BJ (cell line): Measurements from ENCODE around the gene CFAP69. TPM values are rescaled to one million over a fixed set of nuclear protein-coding genes. Genes with fewer than 3 reads are reported as not detected.
"Not testable (repeated sequence)": the region's sequence is repeated elsewhere in the genome, so short reads cannot be mapped to it uniquely, and the experiment has no call there.

Experiments
- CTCF ChIA-PET: fragments of 350-600 bp; formaldehyde crosslinking; extraction: SDS; loops from one replicate; lab custom pipeline; 2021; ENCODE audit warnings: antibody characterized with exemption, inconsistent platforms; lab: Yijun Ruan, JAX
- POLR2A ChIA-PET: fragments of 300-600 bp; sonication (Branson Sonifier 250); formaldehyde crosslinking; extraction: SDS; loops from one replicate; lab custom pipeline; 2021; ENCODE audit warnings: antibody characterized with exemption; lab: Charles Lee
- DNase-seq: peaks from one replicate; pipeline ENCODE4 v3.0.0-alpha.2; 2011; ENCODE audit warnings: low read depth
- H3K27me3 ChIP-seq: 2 replicates; pipeline ENCODE4 v1.6.0; 2011; ENCODE audit warnings: low read length; ENCODE audit not compliant: control insufficient read depth, insufficient read depth
- H3K36me3 ChIP-seq: 2 replicates; pipeline ENCODE4 v1.5.1; 2011; ENCODE audit warnings: low read length; ENCODE audit not compliant: control insufficient read depth, insufficient read depth
- H3K4me3 ChIP-seq: 2 replicates; pipeline ENCODE4 v1.5.1; 2011; ENCODE audit warnings: low read depth, mild to moderate bottlenecking, control low read depth, low read length
- CTCF ChIP-seq: IDR thresholded peaks from 2 replicates; pipeline ENCODE4 v1.5.1; 2011; ENCODE audit warnings: low read depth, mild to moderate bottlenecking, control low read depth, inconsistent platforms, low read length, moderate library complexity; ENCODE audit not compliant: insufficient read depth
- polyA plus RNA-seq: library from polyadenylated mRNA; depleted of rRNA; stranded (reverse); fragments of >200 nt; gene quantifications from 2 replicates; pipeline ENCODE4 v1.2.3, GENCODE V29; 2011

The CFAP69 gene
- polyA plus RNA-seq, 1 experiment = 0.90 TPM

GRCh38 chr7:90244565-90244908 lies 437 bp upstream of the CFAP69 start:
- Histone ChIP-seq H3K36me3 (no peaks in the 10 kb centered on the region), H3K4me3 (peak overlapping the region; percentile 64), H3K27me3 (no peaks in the 10 kb centered on the region)
- no peak for DNase-seq
- TF ChIP-seq CTCF = no peak
- CTCF ChIA-PET = interaction anchor here (0.9 to 1.2 kb wide), 2 partner anchors 16 to 90 kb away, joined by 3 to 6 read pairs; partner anchors contain the start of gene STEAP1
- POLR2A ChIA-PET = interaction anchor here (0.6 kb wide), 1 partner anchor 10 kb away, joined by 3 read pairs; no protein-coding TSS in a partner anchor

- Histone ChIP-seq H3K4me3 (peak overlapping the region; percentile 64), H3K36me3 (no peaks in the 10 kb centered on the region), H3K27me3 (no peaks in the 10 kb centered on the region)
- TF ChIP-seq CTCF = no peak
- ChIA-PET CTCF (interaction anchor here (1.2 to 2.4 kb wide), 4 partner anchors 14 to 92 kb away, joined by 4 to 8 read pairs (median 4); partner anchors contain the start of genes STEAP1 and STEAP2), POLR2A (no interaction called here)
- no peak for DNase-seq
These were observed 1.2 kb downstream of the CFAP69 start for GRCh38 chr7:90246171-90246570.

DNA sequence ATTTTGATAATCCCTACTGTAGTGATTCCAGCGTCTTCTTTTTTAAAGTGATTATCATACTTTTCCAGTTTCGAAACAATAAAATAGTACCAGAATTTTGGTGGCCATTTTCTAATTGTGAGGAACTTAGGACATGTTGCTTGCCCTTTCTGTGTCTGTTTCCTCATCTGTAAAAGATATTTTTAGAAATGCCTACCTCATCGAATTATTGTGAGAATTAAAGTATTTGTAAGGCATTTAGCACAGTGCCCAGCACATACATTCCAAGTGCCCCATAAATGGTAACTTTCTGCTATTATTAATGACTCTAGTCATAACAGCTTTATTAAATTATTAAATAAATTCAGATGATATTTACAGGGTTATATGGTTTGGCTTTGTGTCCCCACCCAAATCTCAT lies 3.7 kb downstream of the CFAP69 start:
- CTCF ChIA-PET = no interaction called here

DNA sequence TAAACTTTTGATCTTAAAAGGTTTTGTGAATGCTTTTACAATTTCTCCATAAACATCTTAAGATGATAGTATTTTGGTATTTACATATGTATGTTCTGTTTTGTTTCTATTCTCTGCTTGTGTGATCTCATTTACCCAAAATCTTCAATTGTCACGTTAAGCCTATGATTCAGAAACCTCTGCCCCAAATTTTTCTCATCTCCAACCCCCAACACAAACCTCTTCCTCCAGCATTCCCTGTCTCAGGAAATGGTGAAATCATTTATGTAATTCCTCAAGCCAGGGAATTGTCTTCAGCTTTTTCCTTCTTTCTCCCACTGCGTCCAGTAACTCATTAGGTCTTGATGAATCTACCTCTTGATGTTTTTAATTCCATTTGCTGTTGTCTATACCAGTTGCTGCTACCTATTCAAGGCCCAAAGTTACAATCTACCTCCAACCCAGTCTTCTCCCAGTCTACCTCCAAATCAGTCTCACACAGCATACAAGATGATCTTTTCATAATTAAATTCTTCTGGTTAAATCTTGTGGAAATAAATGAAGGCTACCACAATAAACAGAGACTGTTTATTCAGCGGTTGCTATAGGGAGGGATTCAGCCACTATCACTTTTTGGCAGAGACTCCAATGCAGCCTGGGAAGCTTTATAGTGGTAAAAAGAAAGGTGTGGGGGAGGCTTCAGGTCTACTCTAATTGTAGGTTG lies 5.8 kb downstream of the CFAP69 start:
- Histone ChIP-seq H3K4me3 (no peak overlapping the region), H3K36me3 (no peaks in the 10 kb centered on the region), H3K27me3 (no peaks in the 10 kb centered on the region)
- CTCF ChIA-PET = interaction anchor here (0.9 to 1.7 kb wide), 2 partner anchors 39 to 97 kb away, joined by 6 to 9 read pairs; partner anchors contain the start of genes STEAP1 and STEAP2
- POLR2A ChIA-PET = interaction anchor here (0.6 kb wide), 1 partner anchor 158 kb away, joined by 3 read pairs; no protein-coding TSS in a partner anchor
- TF ChIP-seq CTCF = no peak
- DNase-seq = peak; percentile 69

More for the DNA sequence above, 3.7 kb downstream of the CFAP69 start:
- no peaks in the 10 kb centered on the region for H3K27me3 ChIP-seq
- POLR2A ChIA-PET = no interaction called here
- TF ChIP-seq CTCF = no peak
- no peaks in the 10 kb centered on the region for H3K36me3 ChIP-seq
- H3K4me3 ChIP-seq = no peak overlapping the region
- DNase-seq = no peak

DNA sequence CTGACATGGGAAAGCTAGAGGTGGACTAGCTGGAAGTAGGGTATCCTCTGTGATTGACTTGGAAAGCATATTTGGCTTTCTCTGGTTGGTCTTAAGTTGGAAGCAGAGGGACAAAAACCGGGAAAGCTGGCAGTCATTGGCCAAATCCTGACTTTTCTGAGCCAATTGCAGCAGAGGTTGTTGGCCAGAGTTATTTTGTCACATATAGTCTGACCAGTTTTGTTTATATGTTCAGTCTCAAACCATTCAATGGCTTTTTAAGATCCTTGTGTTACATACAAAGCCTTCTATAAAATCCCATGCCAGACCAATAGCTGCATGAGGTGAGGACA lies 6.3 kb downstream of the CFAP69 start:
- no peaks in the 10 kb centered on the region for H3K27me3 ChIP-seq
- DNase-seq = no peak
- POLR2A ChIA-PET = interaction anchor here (0.6 kb wide), 1 partner anchor 157 kb away, joined by 3 read pairs; no protein-coding TSS in a partner anchor
- CTCF ChIA-PET = interaction anchor here (1.7 kb wide), 1 partner anchor 97 kb away, joined by 9 read pairs; the partner anchor contains the start of gene STEAP1
- TF ChIP-seq CTCF = no peak
- no peak overlapping the region for H3K4me3 ChIP-seq
- H3K36me3 ChIP-seq = no peaks in the 10 kb centered on the region

DNA sequence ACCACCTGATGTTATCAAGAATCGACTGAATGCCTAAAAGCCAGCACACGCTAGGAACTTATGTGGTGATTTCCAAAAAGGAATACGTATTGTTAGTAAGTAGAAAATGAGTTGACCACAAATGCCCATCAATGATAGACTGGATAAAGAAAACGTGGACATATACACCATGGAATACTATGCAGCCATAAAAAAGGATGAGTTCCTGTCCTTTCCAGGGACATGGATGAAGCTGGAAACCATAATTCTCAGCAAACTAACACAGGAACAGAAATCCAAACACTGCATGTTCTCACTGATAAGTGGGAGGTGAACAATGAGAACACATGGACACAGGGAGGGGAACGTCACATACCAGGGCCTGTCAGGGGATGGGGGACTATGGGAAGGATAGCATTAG lies 11.0 kb downstream of the CFAP69 start:
- POLR2A ChIA-PET = not testable (repeated sequence)

More for the DNA sequence above, 11.0 kb downstream of the CFAP69 start:
- not testable (repeated sequence) for H3K36me3 ChIP-seq, H3K27me3 ChIP-seq, DNase-seq, H3K4me3 ChIP-seq
- CTCF ChIA-PET = interaction anchor here (1.5 to 1.8 kb wide), 2 partner anchors 45 to 102 kb away, joined by 3 to 7 read pairs; partner anchors contain the start of genes STEAP1 and STEAP2
